Nephron progenitor cell (in vitro differentiated cells): Measurements from ENCODE around the gene BPIFB6.

Source experiments
- DNase-seq: peaks from one replicate; pipeline ENCODE4 v3.0.0; 2021
- H3K27ac Mint-ChIP-seq: 2 replicates; pipeline ENCODE4 v1.8.0; 2021; ENCODE audit warnings: mild to moderate bottlenecking, moderate library complexity, mixed read lengths
- H3K27me3 Mint-ChIP-seq: 2 replicates; pipeline ENCODE4 v1.8.0; 2021; ENCODE audit warnings: mild to moderate bottlenecking, low read depth, mixed read lengths; ENCODE audit not compliant: poor library complexity
- H3K36me3 Mint-ChIP-seq: 2 replicates; pipeline ENCODE4 v1.8.0; 2021; ENCODE audit warnings: low read depth, mixed read lengths
- H3K4me1 Mint-ChIP-seq: 2 replicates; pipeline ENCODE4 v1.8.0; 2021; ENCODE audit warnings: mixed read lengths
- H3K4me3 Mint-ChIP-seq: 2 replicates; pipeline ENCODE4 v1.8.0; 2021; ENCODE audit warnings: mild to moderate bottlenecking, moderate library complexity, mixed read lengths
- H3K9me3 Mint-ChIP-seq: 2 replicates; pipeline ENCODE4 v1.8.0; 2021; ENCODE audit warnings: mild to moderate bottlenecking, moderate library complexity, mixed read lengths
- CTCF ChIP-seq: fragments of 200-600 bp; sonication (generic); IDR thresholded peaks from 2 replicates; pipeline ENCODE4 v1.5.0; 2021; ENCODE audit warnings: antibody characterized with exemption

Gene BPIFB6

GRCh38 chr20:33083544-33084340 is 52.3 kb downstream of the BPIFB6 start:
- Mint-ChIP-seq H3K36me3 (no peaks in the 10 kb centered on the region), H3K27ac (no peak overlapping the region), H3K27me3 (peaks cover 31% of the 10 kb centered on the region), H3K9me3 (no peaks in the 10 kb centered on the region), H3K4me3 (no peak overlapping the region), H3K4me1 (no peaks in the 10 kb centered on the region)
- DNase-seq = no peak
- no peak for TF ChIP-seq CTCF

- no peak for TF ChIP-seq CTCF
- H3K4me3 Mint-ChIP-seq = no peak overlapping the region
- H3K4me1 Mint-ChIP-seq = no peaks in the 10 kb centered on the region
- H3K36me3 Mint-ChIP-seq = no peaks in the 10 kb centered on the region
- H3K9me3 Mint-ChIP-seq = no peaks in the 10 kb centered on the region
- DNase-seq = no peak
- peaks cover 31% of the 10 kb centered on the region for H3K27me3 Mint-ChIP-seq
- H3K27ac Mint-ChIP-seq = no peak overlapping the region
These were observed 53.3 kb downstream of the BPIFB6 start for GRCh38 chr20:33084722-33085121.

GRCh38 chr20:33086052-33086722 is 54.7 kb downstream of the BPIFB6 start:
- no peak for TF ChIP-seq CTCF
- no peak for DNase-seq
- Mint-ChIP-seq H3K27me3 (peaks cover 34% of the 10 kb centered on the region), H3K27ac (no peak overlapping the region), H3K4me1 (no peaks in the 10 kb centered on the region), H3K36me3 (no peaks in the 10 kb centered on the region), H3K4me3 (no peak overlapping the region), H3K9me3 (no peaks in the 10 kb centered on the region)

- Mint-ChIP-seq H3K4me3 (no peak overlapping the region), H3K4me1 (no peaks in the 10 kb centered on the region), H3K27ac (no peak overlapping the region), H3K9me3 (no peaks in the 10 kb centered on the region), H3K36me3 (no peaks in the 10 kb centered on the region), H3K27me3 (peaks cover 40% of the 10 kb centered on the region)
- no peak for TF ChIP-seq CTCF
- DNase-seq = no peak
These were observed 59.7 kb downstream of the BPIFB6 start for GRCh38 chr20:33091147-33091546.

GRCh38 chr20:33091693-33092092 is 60.2 kb downstream of the BPIFB6 start:
- no peaks in the 10 kb centered on the region for H3K4me1 Mint-ChIP-seq
- H3K9me3 Mint-ChIP-seq = no peaks in the 10 kb centered on the region
- no peaks in the 10 kb centered on the region for H3K36me3 Mint-ChIP-seq
- no peak for TF ChIP-seq CTCF
- peaks cover 43% of the 10 kb centered on the region for H3K27me3 Mint-ChIP-seq
- DNase-seq = no peak
- H3K4me3 Mint-ChIP-seq = no peak overlapping the region
- H3K27ac Mint-ChIP-seq = no peak overlapping the region
